ACC112 (cell line): Measurements from ENCODE around the gene STK32B.

Experiments used
- H2AFZ ChIP-seq: fragments of 200-600 bp; sonication (generic); one replicate; pipeline ENCODE4 v1.6.0; 2017; ENCODE audit warnings: antibody characterized with exemption, low read length; ENCODE audit not compliant: unreplicated experiment
- H3K27ac ChIP-seq: fragments of 200-600 bp; sonication (generic); 2 replicates; pipeline ENCODE4 v1.5.1; 2014; ENCODE audit warnings: low read depth, mild to moderate bottlenecking, antibody characterized with exemption, low read length, moderate library complexity
- H3K27me3 ChIP-seq: fragments of 200-600 bp; sonication (generic); 2 replicates; pipeline ENCODE4 v1.6.1; 2014; ENCODE audit warnings: mild to moderate bottlenecking, antibody characterized with exemption, low read length, moderate library complexity, mixed read lengths; ENCODE audit not compliant: insufficient read depth
- H3K36me3 ChIP-seq: fragments of 200-600 bp; sonication (generic); 2 replicates; pipeline ENCODE4 v1.6.1; 2016; ENCODE audit warnings: mild to moderate bottlenecking, antibody characterized with exemption, low read length, moderate library complexity, mixed read lengths; ENCODE audit not compliant: insufficient read depth
- H3K4me1 ChIP-seq: fragments of 200-600 bp; sonication (generic); one replicate; pipeline ENCODE4 v1.6.1; 2016; ENCODE audit warnings: low read length, mixed read lengths; ENCODE audit not compliant: insufficient read depth, unreplicated experiment, control insufficient read depth
- H3K4me3 ChIP-seq: fragments of 200-600 bp; sonication (generic); 2 replicates; pipeline ENCODE4 v1.5.1; 2014; ENCODE audit warnings: mild to moderate bottlenecking, low read depth, low read length
- H3K79me2 ChIP-seq: fragments of 200-600 bp; sonication (generic); one replicate; pipeline ENCODE4 v1.6.0; 2016; ENCODE audit warnings: low read length; ENCODE audit not compliant: control insufficient read depth, unreplicated experiment, insufficient read depth

STK32B gene

GRCh38 chr4:5504486-5504885 lies 453.2 kb downstream of the STK32B start:
- Histone ChIP-seq H3K27ac (no peak overlapping the region), H2AFZ (no peak overlapping the region), H3K4me1 (no peaks in the 10 kb centered on the region), H3K27me3 (no peaks in the 10 kb centered on the region), H3K36me3 (no peaks in the 10 kb centered on the region), H3K4me3 (no peak overlapping the region), H3K79me2 (no peaks in the 10 kb centered on the region)

GRCh38 chr4:5510504-5510903 lies 459.2 kb downstream of the STK32B start:
- H2AFZ ChIP-seq: no peak overlapping the region
- no peak overlapping the region for H3K27ac ChIP-seq
- H3K4me3 ChIP-seq: no peak overlapping the region
- no peaks in the 10 kb centered on the region for H3K36me3 ChIP-seq
- H3K4me1 ChIP-seq: peaks cover 4% of the 10 kb centered on the region
- H3K27me3 ChIP-seq: no peaks in the 10 kb centered on the region
- no peaks in the 10 kb centered on the region for H3K79me2 ChIP-seq

GRCh38 chr4:5511791-5512190 lies 460.5 kb downstream of the STK32B start:
- Histone ChIP-seq H3K27me3 (no peaks in the 10 kb centered on the region), H3K36me3 (no peaks in the 10 kb centered on the region), H3K4me3 (no peak overlapping the region), H3K4me1 (peaks cover 4% of the 10 kb centered on the region), H3K79me2 (no peaks in the 10 kb centered on the region), H2AFZ (no peak overlapping the region), H3K27ac (no peak overlapping the region)

- Histone ChIP-seq H3K27me3 (no peaks in the 10 kb centered on the region), H3K27ac (no peak overlapping the region), H2AFZ (no peak overlapping the region), H3K4me1 (peaks cover 4% of the 10 kb centered on the region), H3K4me3 (no peak overlapping the region), H3K79me2 (no peaks in the 10 kb centered on the region), H3K36me3 (no peaks in the 10 kb centered on the region)
These were observed 464.4 kb downstream of the STK32B start for GRCh38 chr4:5515646-5516045.

- Histone ChIP-seq H3K79me2 (no peaks in the 10 kb centered on the region), H3K27me3 (no peaks in the 10 kb centered on the region), H2AFZ (no peak overlapping the region), H3K4me3 (no peak overlapping the region), H3K36me3 (no peaks in the 10 kb centered on the region), H3K27ac (no peak overlapping the region), H3K4me1 (no peaks in the 10 kb centered on the region)
These were observed 466.1 kb downstream of the STK32B start for GRCh38 chr4:5517372-5517771.

- Histone ChIP-seq H3K27me3 (no peaks in the 10 kb centered on the region), H2AFZ (no peak overlapping the region), H3K4me3 (no peak overlapping the region), H3K4me1 (no peaks in the 10 kb centered on the region), H3K27ac (no peak overlapping the region), H3K36me3 (no peaks in the 10 kb centered on the region), H3K79me2 (no peaks in the 10 kb centered on the region)
These were observed 473.4 kb downstream of the STK32B start for GRCh38 chr4:5524446-5525299.

- H3K27me3 ChIP-seq: no peaks in the 10 kb centered on the region
- H3K27ac ChIP-seq: no peak overlapping the region
- H3K4me3 ChIP-seq: no peak overlapping the region
- H2AFZ ChIP-seq: no peak overlapping the region
- no peaks in the 10 kb centered on the region for H3K4me1 ChIP-seq
- no peaks in the 10 kb centered on the region for H3K79me2 ChIP-seq
- H3K36me3 ChIP-seq: no peaks in the 10 kb centered on the region
These were observed 475.0 kb downstream of the STK32B start for GRCh38 chr4:5526080-5526846.

GRCh38 chr4:5527211-5527610 lies 475.9 kb downstream of the STK32B start:
- no peak overlapping the region for H3K27ac ChIP-seq
- no peaks in the 10 kb centered on the region for H3K4me1 ChIP-seq

GRCh38 chr4:5528031-5528436 lies 476.8 kb downstream of the STK32B start:
- no peaks in the 10 kb centered on the region for H3K4me1 ChIP-seq
- no peaks in the 10 kb centered on the region for H3K36me3 ChIP-seq
- no peaks in the 10 kb centered on the region for H3K27me3 ChIP-seq
- H3K27ac ChIP-seq: no peak overlapping the region
- no peak overlapping the region for H3K4me3 ChIP-seq
- no peak overlapping the region for H2AFZ ChIP-seq
- H3K79me2 ChIP-seq: no peaks in the 10 kb centered on the region

More at GRCh38 chr4:5527211-5527610, 475.9 kb downstream of the STK32B start:
- no peaks in the 10 kb centered on the region for H3K27me3 ChIP-seq
- no peak overlapping the region for H2AFZ ChIP-seq
- no peak overlapping the region for H3K4me3 ChIP-seq
- H3K79me2 ChIP-seq: no peaks in the 10 kb centered on the region
- no peaks in the 10 kb centered on the region for H3K36me3 ChIP-seq

GRCh38 chr4:5532100-5532499 lies 480.8 kb downstream of the STK32B start:
- no peaks in the 10 kb centered on the region for H3K79me2 ChIP-seq
- H3K4me3 ChIP-seq: no peak overlapping the region
- no peaks in the 10 kb centered on the region for H3K36me3 ChIP-seq
- H3K27me3 ChIP-seq: no peaks in the 10 kb centered on the region
- no peaks in the 10 kb centered on the region for H3K4me1 ChIP-seq
- no peak overlapping the region for H2AFZ ChIP-seq
- no peak overlapping the region for H3K27ac ChIP-seq

GRCh38 chr4:5539584-5539983 lies 488.3 kb downstream of the STK32B start:
- Histone ChIP-seq H3K4me3 (no peak overlapping the region), H2AFZ (no peak overlapping the region), H3K79me2 (no peaks in the 10 kb centered on the region), H3K27ac (no peak overlapping the region), H3K4me1 (no peaks in the 10 kb centered on the region), H3K27me3 (no peaks in the 10 kb centered on the region), H3K36me3 (peaks cover 4% of the 10 kb centered on the region; the same call in 1 of the 2 replicates)
